NCI-H1048 (cell line): ENCODE measurements around the gene APOBEC3A.
A peak's percentile ranks its signal among the peaks of the same experiment; 100 is the strongest.

Experiments
- DNase-seq: peaks from one replicate; lab custom pipeline; 2025; lab: John Stamatoyannopoulos, UW

APOBEC3A gene

DNA sequence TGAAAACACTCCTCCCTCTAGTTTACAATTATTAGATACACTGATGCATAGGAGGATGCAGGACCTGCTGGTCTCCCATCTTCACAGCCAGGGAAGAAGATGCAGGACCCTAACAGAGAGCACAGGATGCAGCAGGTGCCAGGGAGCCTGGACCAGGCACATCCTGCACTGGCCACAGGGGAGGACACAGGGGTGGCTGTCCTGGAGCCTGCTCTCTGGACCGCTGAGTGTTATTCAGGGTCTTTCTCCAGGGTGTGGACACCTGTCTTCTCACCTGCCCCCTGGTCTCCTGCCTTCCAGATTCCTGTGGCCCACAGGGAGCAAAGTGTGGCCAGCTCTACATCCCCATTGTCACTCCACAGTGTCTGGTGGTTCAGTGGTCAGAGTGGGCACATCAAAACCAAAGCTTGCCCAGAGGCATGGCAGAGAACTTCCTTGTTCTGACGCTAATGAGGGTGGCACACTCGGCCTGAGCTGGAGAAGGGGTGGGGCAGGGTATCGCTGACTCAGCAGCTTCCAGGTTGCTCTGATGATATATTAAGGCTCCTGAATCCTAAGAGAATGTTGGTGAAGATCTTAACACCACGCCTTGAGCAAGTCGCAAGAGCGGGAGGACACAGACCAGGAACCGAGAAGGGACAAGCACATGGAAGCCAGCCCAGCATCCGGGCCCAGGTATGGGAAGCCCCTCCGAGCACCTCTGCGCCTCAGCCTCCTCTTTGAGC, at the start of gene APOBEC3A:
Gene APOBEC3A (plus strand): TSS at position 564 of the 725 bp plus-strand sequence. CDS start 83 bp downstream, at position 647.
- DNase-seq = no peak

DNA sequence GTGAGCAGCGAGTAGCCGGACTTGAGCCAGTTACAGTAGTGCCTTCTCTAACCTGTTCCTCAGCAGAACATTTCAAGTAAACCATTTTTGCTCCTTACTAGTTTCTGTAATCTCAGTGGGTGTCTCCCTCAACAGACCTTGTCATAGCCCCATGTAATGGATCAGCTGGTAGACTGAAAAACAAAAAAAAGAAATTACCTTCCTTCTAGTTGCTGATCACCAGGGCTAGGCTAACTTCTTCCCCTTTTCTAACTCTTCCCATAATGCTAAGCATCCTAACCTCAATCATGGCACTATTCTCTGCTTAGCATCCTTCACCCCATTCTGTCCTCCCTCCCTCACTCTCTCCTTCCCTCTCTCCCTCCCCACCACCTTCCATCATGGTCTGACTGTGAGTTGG, 49.6 kb upstream of the APOBEC3A start:
- no peak for DNase-seq

DNA sequence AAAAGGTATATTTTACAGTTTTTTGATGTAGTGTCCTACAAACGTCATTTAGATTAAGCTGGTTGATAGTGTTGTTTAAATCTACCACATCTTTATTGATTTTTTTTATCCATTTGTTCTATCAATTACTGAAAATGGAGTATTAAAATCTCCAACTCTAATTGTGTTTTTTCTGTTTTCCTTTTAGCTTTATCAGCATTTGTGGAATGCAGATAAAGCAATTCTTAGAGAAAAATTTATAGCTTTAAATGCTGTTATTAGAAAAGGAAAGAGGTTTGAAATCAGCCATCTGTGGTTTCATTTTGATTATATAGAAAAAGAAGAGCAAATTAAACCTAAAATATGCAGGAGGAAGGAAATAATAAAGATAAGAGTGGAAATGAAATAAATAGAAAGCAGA, 46.0 kb upstream of the APOBEC3A start:
- no peak for DNase-seq

DNA sequence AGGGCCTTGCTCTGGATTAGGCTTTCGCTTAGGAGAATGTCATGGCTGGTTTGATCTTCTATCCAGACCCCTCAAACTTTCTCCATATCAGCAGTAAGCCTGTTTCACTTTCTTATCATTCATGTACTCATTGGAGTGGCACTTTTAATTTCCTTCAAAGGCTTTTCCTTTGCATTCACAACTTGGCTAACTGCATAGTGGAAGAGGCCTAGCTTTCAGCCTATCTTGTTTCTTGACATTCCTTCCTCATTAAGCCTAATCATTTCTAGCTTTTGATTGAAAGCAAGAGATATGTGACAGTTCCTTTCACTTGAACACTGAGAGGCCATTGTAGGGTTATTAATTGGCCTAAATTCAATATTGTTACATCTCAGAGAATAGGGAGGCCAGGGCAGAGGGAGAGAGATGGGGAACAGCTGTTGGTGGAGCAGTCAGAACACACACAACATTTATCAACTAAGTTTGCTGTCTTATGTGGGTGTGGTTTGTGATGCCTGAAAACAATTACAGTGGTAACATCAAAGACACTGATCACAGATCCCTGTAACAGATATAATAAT, 37.7 kb upstream of the APOBEC3A start:
- DNase-seq = no peak

DNA sequence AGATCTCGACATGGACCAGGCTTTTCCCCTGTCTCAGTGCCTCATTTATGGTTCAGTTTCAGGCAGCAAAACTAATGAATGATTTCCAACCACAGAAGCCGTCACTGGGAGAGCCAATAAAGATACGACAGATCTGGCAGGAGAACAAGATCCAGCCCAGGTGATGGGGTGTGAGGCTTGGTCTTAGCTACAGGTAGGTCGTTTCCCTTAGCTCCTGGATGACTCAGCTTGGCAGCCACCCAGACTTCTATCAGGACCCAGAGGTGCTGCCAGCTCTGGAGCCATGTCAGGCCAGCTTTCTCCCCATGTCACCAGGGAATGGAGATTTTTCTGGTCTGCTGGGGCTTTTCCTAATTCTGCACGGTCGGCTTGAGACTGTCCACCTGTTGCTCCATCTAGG, 36.3 kb upstream of the APOBEC3A start:
- no peak for DNase-seq

DNA sequence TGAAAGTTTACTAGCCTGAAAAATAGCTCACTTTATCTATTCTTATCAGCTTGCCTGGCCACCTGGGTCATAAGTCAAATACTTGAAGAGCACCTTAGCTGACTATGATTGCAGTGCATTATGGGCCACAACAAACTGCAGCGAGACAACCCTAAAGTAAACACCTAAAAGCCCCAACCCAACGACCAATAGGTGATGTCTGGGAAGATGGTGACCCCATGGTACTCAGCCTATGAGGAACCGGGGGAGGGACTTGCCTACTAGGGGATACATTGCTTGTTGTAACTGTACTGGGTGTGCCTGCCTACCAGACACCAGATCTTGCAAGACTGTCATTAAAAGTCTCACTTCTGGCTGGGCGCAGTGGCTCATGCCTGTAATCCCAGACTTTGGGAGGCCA, 35.6 kb upstream of the APOBEC3A start:
- no peak for DNase-seq

DNA sequence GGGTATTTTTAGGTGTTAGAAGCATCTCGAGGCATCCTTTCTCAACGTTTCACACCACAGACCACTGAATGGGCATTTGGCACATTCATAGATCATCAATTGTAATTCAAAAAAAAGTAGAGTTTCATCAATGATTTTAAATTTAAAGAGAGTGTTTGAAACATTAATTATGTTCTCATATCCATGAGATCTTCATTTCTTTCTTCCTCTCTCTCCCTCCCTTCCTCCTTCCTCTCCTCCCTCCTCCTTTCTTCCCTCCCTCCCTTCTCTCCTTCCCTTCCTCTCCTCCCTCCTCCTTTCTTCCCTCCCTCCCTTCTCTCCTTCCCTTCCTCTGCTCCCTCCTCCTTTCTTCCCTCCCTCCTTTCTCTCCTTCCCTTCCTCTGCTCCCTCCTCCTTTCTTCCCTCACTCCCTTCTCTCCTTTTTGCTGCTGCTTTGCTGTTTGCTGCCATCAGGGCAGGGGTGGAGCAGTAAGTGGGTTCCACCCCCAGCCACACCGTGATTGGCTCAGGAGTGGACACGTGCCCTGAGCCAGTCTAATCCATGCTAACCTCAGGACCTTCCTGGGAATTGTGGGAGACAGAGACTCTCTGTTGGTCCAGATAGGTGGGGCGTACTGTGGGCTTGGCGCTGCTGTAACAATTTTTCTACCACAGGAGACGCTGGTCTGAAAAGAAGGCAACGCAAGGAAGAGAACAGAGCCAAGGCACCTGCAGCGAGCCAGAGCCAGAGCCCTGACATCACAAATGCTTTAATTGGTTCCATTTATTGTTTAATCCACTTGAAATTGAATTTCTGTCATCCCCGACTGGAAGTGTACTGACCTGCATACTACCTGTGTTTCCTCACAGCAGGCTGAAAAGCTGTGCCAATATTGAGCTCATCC, 33.7 kb upstream of the APOBEC3A start:
- peak; percentile 68 for DNase-seq

DNA sequence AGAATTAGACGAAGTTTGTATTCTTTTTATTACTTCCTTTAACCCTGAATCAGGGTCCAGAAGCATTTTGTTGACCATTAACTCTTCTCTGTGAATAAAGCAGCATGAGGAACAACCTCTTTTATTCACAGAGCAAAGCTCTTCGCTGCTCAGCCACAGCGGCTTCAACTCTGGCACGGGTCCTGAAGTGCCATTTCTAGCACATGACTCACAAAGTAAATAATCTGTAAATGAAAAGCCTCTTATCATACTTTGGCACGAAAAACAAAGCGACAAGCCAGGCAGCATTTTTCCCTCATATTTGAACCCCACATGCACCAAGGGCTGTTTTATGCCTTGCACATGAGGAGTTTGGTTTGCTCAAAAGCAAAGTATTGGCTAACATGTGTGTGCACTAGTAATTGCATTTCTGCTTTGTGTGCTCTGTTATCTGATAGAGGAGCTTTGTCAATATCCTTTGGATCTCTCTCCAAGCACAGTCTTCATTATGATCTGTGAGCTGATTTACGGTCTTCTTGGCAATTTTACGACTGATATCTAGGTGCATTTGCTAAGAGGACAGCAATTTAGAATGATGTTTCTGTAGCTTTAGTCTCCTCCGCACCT, 33.0 kb upstream of the APOBEC3A start:
- DNase-seq = peak; percentile 46

DNA sequence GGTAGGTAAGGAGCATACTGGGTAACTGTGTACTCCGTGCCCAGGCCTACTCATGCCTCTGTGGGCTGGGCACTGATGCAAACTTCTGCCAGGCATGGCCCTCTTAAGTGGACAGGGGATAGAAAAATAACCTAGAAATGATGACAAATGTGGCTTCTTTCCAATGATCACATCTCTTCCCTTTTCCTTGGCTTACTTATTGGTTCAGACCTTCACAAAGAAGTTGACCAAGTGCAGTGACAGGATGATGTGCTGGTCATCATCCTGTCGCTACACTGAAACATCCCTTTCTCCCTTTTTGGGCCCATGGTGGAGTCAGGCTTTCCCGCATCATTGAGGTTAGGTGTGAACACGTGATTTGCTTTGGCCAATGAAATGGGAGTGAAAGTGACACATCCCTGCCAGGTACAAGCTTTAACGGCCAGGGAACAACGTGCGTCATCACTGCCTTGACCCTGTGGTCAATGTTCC, 31.8 kb upstream of the APOBEC3A start:
- no peak for DNase-seq

DNA sequence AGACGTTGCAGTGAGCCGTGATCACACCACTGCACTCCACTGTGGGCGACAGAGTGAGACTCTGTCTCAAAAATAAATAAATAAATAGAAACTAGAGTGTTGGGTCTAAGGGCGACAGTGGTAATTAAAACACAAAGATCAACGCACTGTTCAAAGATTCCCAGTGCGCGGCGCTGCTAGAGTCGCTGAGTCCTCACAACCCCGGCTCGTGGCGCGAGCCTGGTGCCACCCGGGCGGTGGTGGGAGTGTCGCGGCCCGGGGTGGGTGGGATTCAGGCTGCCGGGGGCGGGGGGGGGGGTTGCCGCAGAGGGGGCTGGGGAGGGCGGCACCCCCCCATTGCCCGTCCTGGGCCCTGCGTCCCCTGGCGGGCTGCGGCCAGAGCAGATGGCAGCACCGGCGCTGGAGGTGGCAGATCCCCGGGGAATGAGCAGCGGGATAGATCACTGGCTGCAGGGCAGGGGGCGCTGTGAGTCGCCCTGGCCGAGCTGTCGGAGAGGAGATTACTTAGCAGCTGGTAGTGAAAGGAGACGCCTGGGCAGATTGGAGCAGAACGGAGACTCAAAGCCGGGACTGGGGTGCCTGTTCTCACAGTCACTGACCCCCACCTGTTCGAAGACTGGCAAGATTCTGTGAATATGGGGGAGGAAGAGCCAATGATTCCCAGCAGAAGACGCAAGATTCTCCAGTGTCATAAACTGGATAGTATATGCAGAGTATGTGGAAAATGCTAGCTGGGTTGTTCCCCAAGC, 30.2 kb upstream of the APOBEC3A start:
- DNase-seq = no peak

DNA sequence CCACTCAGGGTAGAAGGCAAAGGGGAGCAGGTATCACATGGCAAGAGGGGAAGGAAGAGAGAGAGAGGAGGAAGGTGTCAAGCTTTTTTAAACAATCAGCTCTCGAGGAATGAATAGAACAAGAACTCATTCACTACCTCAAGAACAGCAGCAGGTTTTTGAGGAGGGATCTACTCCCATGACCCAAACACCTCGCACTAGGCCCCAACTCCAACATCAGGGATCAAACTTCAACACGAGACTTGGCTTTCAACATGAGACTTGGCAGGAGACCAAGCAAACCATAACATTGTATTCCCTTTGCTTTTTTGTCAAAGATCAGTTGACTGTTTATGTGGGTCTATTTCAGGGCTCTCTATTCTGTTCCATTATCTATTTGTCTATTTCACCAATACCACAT, 26.9 kb upstream of the APOBEC3A start:
- DNase-seq = no peak

DNA sequence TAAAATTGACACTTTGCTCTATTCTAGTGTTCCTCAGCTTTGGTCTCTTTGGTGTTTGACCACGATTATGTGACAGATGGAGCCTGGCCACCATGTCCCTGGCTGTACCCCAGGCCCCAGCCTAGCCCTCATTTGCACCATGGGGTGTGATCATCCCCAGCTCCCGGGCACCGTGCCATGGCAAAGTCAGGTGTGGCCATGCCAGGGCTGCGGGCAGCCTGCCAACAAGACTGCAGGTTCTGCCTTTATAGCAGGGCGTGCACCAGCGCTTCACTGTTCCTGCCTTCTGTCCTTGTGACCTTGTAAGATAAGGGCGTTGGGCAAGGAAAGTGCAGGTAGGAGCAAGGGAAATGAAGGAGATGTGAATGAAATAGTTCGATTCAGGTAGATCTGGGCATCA, 22.4 kb upstream of the APOBEC3A start:
- DNase-seq = no peak

DNA sequence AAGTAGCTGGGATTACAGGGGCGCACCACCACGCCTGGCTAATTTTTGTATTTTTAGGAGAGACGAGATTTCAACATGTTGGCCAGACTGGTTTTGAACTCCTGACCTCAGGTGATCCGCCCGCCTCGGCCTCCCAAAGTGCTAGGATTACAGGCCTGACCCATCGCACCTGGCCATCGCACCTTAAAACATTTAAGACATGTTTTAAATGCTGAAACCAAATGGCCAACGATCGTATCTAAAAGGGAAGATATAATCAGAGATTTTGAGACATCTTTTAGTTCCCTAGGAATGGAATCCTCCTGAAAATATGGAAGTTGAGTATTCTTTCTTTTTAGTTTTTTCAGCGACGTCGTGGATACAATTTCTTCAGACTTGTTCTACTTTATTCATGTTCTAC, 21.8 kb upstream of the APOBEC3A start:
- DNase-seq = no peak

DNA sequence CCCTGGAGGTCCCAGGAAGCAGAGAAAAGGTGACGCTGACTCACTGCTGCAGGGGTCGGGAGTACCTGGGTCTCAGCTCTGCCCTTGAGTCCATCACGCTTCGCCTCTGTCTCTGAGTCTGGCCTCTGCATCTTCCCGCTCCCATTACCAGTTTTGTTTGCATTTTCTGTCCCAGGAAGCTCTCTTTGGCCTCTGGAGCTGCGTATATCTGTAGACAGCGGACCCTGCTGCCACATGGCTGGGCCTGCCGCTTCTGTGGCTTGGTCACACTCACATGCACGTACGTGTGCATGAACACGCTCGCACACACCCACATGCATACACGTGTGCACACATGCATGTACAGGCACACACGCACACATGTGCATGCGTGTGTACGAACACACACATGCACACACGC, 20.8 kb upstream of the APOBEC3A start:
- no peak for DNase-seq

DNA sequence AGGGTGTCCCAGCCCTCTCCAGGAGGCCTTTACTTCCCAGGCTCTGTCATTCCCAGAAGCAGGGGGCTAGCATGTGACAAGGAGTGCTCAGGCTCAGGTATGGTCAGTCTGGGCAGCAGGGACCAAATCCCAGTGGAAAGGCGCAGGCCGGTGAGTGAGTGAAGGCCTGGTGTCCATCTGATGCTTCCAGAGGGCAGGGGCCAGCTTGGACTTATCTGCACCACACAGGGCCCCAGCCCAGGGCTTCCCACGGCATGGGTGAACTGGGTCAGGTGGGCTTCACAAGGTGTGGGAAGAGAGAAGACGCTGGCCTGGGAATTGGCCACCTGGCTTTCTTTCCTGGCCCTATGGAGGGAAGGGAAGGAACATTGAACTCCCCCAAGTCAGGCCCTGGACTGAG, 20.4 kb upstream of the APOBEC3A start:
- no peak for DNase-seq

DNA sequence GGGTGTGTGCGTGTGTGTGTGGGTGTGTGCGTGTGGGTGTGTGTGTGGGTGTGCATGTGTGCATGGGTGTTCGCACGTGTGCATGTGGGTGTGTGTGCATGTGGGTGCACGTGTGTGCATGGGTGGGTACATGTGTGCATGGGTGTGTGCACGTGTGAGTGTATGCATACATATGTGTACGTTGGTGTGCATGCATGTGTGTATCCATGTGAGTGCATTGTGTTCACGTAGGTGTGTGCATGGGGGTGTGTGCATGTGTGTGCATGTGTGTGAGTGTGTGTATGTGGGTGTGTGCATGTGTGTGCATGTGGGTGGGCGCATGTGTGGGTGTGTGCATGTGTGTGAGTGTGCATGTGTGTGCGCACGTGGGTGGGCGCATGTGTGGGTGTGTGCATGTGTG, 19.9 kb upstream of the APOBEC3A start:
- no peak for DNase-seq

DNA sequence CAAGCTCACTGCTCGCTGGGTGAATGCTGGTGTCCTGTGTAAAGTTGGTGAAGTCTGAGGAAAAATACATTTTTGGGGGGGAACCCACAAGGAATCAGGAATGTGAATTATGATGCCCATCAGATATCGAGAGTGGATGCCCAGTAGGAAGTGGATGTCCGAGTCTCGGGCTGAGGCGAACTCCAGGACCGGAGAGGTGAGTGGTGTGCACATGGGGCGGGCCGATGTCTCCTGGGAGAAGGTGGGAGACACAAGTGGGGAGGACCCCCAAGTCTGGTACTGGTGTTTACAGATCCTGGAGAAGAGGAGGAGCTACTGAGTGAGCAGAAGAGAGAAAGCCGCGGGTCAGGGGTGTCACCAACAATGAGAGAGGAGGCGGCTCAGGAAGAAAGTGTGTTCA, 19.2 kb upstream of the APOBEC3A start:
- no peak for DNase-seq

DNA sequence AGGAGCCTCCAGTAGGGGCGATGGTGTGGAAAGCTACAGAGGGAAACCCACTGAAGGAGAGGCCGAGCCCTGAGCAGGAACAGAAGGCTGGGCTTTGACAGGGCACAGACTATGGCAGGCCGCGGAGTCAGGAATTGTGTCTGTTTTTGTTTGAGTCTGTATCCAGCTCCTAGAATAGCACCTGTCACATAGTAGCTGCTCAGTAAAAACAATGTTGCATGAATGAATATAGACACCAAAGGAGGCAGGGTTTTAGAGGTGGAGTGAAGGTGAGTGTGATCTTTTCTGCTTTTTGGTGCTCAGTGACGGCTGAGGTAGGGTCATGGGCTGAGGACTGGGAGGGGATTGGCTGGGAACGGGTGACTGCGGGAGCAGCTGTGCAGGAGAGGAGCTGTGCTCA, 18.5 kb upstream of the APOBEC3A start:
- no peak for DNase-seq

DNA sequence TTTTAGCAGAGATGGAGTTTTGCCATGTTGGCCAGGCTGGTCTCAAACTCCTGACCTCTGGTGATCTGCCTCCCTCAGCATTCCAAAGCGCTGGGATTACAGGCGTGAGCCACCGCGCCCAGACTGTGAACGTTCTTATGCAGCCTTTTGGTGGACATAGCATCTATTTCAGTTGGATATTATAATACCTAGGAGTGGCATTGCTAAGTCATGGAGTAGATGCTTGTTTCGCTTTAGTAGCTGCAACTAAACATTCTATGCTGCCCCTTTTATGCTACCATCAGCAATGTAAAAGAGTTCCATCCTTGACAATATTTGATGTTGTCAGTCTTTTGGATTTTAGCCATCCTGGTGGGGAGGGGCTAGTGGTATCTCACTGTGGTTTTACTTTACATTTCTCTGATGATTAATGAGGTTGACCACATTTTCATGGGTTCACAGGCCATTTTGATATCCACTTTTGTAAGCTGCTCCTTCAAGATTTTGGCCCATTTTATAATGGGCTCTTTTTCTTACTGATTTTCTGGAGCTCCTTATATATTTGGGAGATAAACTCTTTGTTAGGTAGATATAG, 16.5 kb upstream of the APOBEC3A start:
- DNase-seq = no peak

DNA sequence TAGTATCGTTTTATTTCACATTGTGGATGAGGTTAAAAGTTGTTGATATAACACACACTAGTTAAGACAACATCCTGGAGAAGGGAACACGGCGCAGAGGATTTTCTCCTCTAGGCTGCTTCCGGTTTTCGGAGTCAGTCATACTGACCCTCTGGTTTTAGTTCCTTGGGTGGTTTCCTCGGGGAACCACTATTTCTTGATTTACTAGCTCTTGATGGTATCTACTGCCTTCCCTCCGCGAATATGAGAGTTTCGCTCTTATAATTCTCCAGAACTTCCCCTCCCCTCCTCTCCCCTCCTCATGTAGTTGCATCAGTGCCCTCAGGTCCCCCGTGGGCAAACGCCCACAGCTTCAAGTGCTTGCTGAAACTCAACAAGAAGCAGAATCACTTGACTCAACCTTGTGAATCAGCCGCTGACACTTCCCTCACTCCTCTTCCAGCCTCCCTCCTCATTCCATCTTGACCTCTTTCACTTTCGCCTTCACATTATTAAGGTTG, 15.9 kb upstream of the APOBEC3A start:
- no peak for DNase-seq

DNA sequence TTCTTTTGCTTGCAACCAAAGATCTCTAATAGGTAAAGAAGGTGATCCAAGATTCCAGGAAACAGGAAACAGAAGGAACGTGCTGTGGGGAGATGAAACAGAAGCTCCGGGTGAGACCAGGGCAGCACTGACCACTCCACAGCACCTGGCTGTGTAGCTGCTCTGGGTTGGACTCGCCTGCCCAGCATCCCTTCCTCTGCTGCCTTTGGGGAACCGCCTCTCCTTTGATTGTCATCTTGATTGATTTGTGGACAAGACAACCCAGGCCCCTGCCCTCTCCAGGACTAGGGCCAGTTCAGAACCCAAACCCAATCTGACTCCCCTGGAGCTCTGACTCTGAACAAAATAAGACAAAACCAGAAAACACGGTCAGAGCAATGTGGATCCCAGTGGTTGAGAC, 14.7 kb upstream of the APOBEC3A start:
- DNase-seq = no peak
